ENCODE results near the gene CAMK1. TPM values are rescaled to one million over a fixed set of nuclear protein-coding genes. Genes with fewer than 3 reads are reported as not detected.

The CAMK1 gene
- polyA plus RNA-seq, 1 donor (not counting 4 experiments of a cell fraction or from before 2014, with no cell fraction given): 2.3 TPM

GRCh38 chr3:9739181-9739580, 30.6 kb downstream of the CAMK1 start:
- peaks cover 3% of the 10 kb centered on the region for H4K20me1 ChIP-seq (ENCODE audit: control insufficient read depth, extremely low read depth, insufficient read depth, low read length)
- FAIRE-seq: no peak
- peaks cover 60 to 72% of the 10 kb centered on the region in 2 experiments for H3K36me3 ChIP-seq (ENCODE audit: control insufficient read depth in 2 of 2, extremely low read depth in 1 of 2, insufficient read depth in 2 of 2, low read length in 2 of 2)
- no peaks in the 10 kb centered on the region for H3K4me1 ChIP-seq (ENCODE audit: control insufficient read depth, extremely low read depth, insufficient read depth, low read length)
- no peaks in the 10 kb centered on the region for H3K9me1 ChIP-seq (ENCODE audit: control insufficient read depth, extremely low read depth, insufficient read depth, low read length)
- no peak overlapping the region for H3K27ac ChIP-seq (ENCODE audit: control insufficient read depth, insufficient read depth, low read length)
- no peak overlapping the region for H2AFZ ChIP-seq (ENCODE audit: control insufficient read depth, low read length)
- no peak for TF ChIP-seq CTCF (optimal IDR thresholded peaks at IDR 0.05 in 1 of 3, IDR thresholded peaks at IDR 0.05 in 1 of 3, conservative IDR thresholded peaks at IDR 0.05 in 1 of 3; ENCODE audit: extremely low read depth in 1 of 3, insufficient read depth in 2 of 3, low read length in 3 of 3)
- no peak for TF ChIP-seq EZH2 (IDR thresholded peaks at IDR 0.05; ENCODE audit: low read length)
- H3K79me2 ChIP-seq (ENCODE audit: control insufficient read depth, insufficient read depth, low read length): peaks cover 27% of the 10 kb centered on the region
- no peak for DNase-seq (ENCODE audit: low read depth, low spot score)
- dilution Hi-C loops (cut with MboI; ENCODE audit: extremely low pct_ligation_motif_present, low sequenced_read_pairs): no loop called here
- no peak overlapping the region for H3K4me3 ChIP-seq (ENCODE audit: control insufficient read depth in 2 of 3, extremely low read depth in 1 of 3, insufficient read depth in 2 of 3, low read depth in 1 of 3, low read length in 3 of 3)
- H3K9ac ChIP-seq (ENCODE audit: control insufficient read depth, extremely low read depth, insufficient read depth, low read length): no peak overlapping the region
- no peak overlapping the region for H3K4me2 ChIP-seq (ENCODE audit: control insufficient read depth, extremely low read depth, insufficient read depth, low read depth, low read length)
- H3K27me3 ChIP-seq (ENCODE audit: control insufficient read depth, extremely low read depth, insufficient read depth, low read length): no peaks in the 10 kb centered on the region
- H3K9me3 ChIP-seq (ENCODE audit: control insufficient read depth, low read depth, low read length): no peaks in the 10 kb centered on the region

DNA sequence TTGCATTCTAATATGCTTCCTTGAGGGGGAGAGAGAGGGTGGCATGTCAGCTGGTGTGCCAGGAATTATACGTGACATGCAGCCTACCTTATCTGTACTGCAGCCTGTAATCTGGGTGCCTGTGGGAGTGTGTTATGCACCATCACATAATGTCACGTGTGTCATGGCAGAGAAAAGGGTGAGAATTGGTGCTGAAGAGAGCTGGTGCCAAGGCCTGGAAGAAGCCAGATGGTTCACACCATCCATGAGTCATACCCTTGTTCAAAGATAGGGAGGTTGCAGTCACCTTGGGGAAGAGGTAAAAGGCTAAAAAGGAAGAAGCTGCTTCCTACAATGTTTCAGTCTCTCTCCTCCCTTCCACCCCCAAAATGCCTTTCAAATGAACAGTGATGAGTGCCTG, 32.9 kb downstream of the CAMK1 start:
- no peak for FAIRE-seq
- H3K9me3 ChIP-seq (ENCODE audit: control insufficient read depth, low read depth, low read length): no peaks in the 10 kb centered on the region
- H3K9me1 ChIP-seq (ENCODE audit: control insufficient read depth, extremely low read depth, insufficient read depth, low read length): no peaks in the 10 kb centered on the region
- peaks cover 10% of the 10 kb centered on the region for H3K4me1 ChIP-seq (ENCODE audit: control insufficient read depth, extremely low read depth, insufficient read depth, low read length)
- H2AFZ ChIP-seq (ENCODE audit: control insufficient read depth, low read length): no peak overlapping the region
- no peak overlapping the region for H3K27ac ChIP-seq (ENCODE audit: control insufficient read depth, insufficient read depth, low read length)
- no peak overlapping the region for H3K4me3 ChIP-seq (ENCODE audit: control insufficient read depth in 2 of 3, extremely low read depth in 1 of 3, insufficient read depth in 2 of 3, low read depth in 1 of 3, low read length in 3 of 3)
- DNase-seq (ENCODE audit: low read depth, low spot score): no peak
- dilution Hi-C loops (cut with MboI; ENCODE audit: extremely low pct_ligation_motif_present, low sequenced_read_pairs): no loop called here
- H4K20me1 ChIP-seq (ENCODE audit: control insufficient read depth, extremely low read depth, insufficient read depth, low read length): peaks cover 8% of the 10 kb centered on the region
- H3K4me2 ChIP-seq (ENCODE audit: control insufficient read depth, extremely low read depth, insufficient read depth, low read depth, low read length): no peak overlapping the region
- H3K36me3 ChIP-seq (ENCODE audit: control insufficient read depth in 2 of 2, extremely low read depth in 1 of 2, insufficient read depth in 2 of 2, low read length in 2 of 2): peaks cover 49 to 50% of the 10 kb centered on the region in 2 experiments
- peaks cover 50% of the 10 kb centered on the region for H3K79me2 ChIP-seq (ENCODE audit: control insufficient read depth, insufficient read depth, low read length)
- H3K9ac ChIP-seq (ENCODE audit: control insufficient read depth, extremely low read depth, insufficient read depth, low read length): no peak overlapping the region
- TF ChIP-seq CTCF (optimal IDR thresholded peaks at IDR 0.05 in 1 of 3, IDR thresholded peaks at IDR 0.05 in 1 of 3, conservative IDR thresholded peaks at IDR 0.05 in 1 of 3; ENCODE audit: extremely low read depth in 1 of 3, insufficient read depth in 2 of 3, low read length in 3 of 3) (no peak), EZH2 (IDR thresholded peaks at IDR 0.05; ENCODE audit: low read length) (no peak)
- no peaks in the 10 kb centered on the region for H3K27me3 ChIP-seq (ENCODE audit: control insufficient read depth, extremely low read depth, insufficient read depth, low read length)
